HCT116 (cell line): ENCODE measurements around the gene RPRML. TPM values are rescaled to one million over a fixed set of nuclear protein-coding genes. Genes with fewer than 3 reads are reported as not detected.

ENCODE experiments used
- ATAC-seq: fragments of 200-7000 bp; cut with Tn5 transposase; 2 replicates; pipeline ENCODE4 v1.9.1; 2020; ENCODE audit warnings: mild to moderate bottlenecking, moderate library complexity
- BruUV-seq: library from RNA; stranded (reverse); fragments of 400-500 nt; replicated peaks from 2 replicates; lab custom pipeline; 2021; lab: Mats Ljungman, UMichigan
- CTCF ChIA-PET: fragments of 300-600 bp; sonication (Branson Sonifier 250); formaldehyde crosslinking; loops from one replicate; lab custom pipeline; 2021; ENCODE audit warnings: antibody characterized with exemption; lab: Charles Lee
- POLR2A ChIA-PET: fragments of 300-600, 350-600 bp; sonication (Branson Sonifier 250); formaldehyde crosslinking; loops from one replicate; lab custom pipeline; 2021; ENCODE audit warnings: antibody characterized with exemption; lab: Charles Lee
- RAD21 ChIA-PET, 2 experiments: fragments of 300-600 bp; sonication (Branson Sonifier 250); formaldehyde crosslinking; loops; one replicate each; lab custom pipeline; 2023; ENCODE audit warnings: low total read pairs in 2 of 2; ENCODE audit not compliant: uncharacterized antibody in 2 of 2, unreplicated experiment in 2 of 2, low non-redundant PET in 1 of 2; lab: Charles Lee
- DNase-seq: peaks from one replicate; pipeline ENCODE4 v3.0.0-alpha.2; 2010; ENCODE audit warnings: low read depth, low spot score
- H2AFZ ChIP-seq: fragments of 200-600 bp; shearing (Covaris generic), sonication (generic); 2 replicates; pipeline ENCODE4 v1.6.1; 2017; ENCODE audit warnings: low read depth, mixed run types, mixed read lengths, antibody characterized with exemption, low read length; ENCODE audit not compliant: poor library complexity, severe bottlenecking
- H3K27ac ChIP-seq: 2 replicates; pipeline ENCODE4 v1.5.1; 2012; ENCODE audit warnings: low read depth, low read length
- H3K27me3 ChIP-seq: fragments of 200-600 bp; sonication (generic); 2 replicates; pipeline ENCODE4 v1.6.1; 2016; ENCODE audit warnings: mixed run types, low read length, mixed read lengths; ENCODE audit not compliant: insufficient read depth
- H3K36me3 ChIP-seq, 2 experiments: fragments of 200-500 bp in 1 of 2; fragments of 200-600 bp in 1 of 2; sonication (Bioruptor generic) in 1 of 2; sonication (generic) in 1 of 2; 2 replicates each; pipeline versions ENCODE4 v1.5.1 to v1.6.1; 2014 to 2016; ENCODE audit warnings: low read length in 2 of 2, inconsistent platforms in 1 of 2, mixed read lengths in 1 of 2, mixed run types in 1 of 2; ENCODE audit not compliant: insufficient read depth in 2 of 2, control insufficient read depth in 1 of 2
- H3K4me1 ChIP-seq, 2 experiments: fragments of 200-600 bp in 1 of 2; sonication (generic) in 1 of 2; 2 replicates each; pipeline versions ENCODE4 v1.5.1 to v1.6.1; 2012 to 2017; ENCODE audit warnings: low read length in 2 of 2, inconsistent platforms in 1 of 2, mild to moderate bottlenecking in 1 of 2, mixed read lengths in 1 of 2, mixed run types in 1 of 2, moderate library complexity in 1 of 2; ENCODE audit not compliant: insufficient read depth in 2 of 2, control insufficient read depth in 1 of 2
- H3K4me2 ChIP-seq: fragments of 200-600 bp; sonication (generic); 2 replicates; pipeline ENCODE4 v1.6.1; 2017; ENCODE audit warnings: mixed run types, low read length, mixed read lengths
- H3K4me3 ChIP-seq, 2 experiments: fragments of 200-600 bp in 1 of 2; sonication (generic) in 1 of 2; replicated peaks in 1 of 2; 2 replicates each; pipeline ENCODE4 v1.5.1; 2011 to 2016; ENCODE audit warnings: low read length in 2 of 2, control low read depth in 1 of 2, low read depth in 1 of 2, mild to moderate bottlenecking in 1 of 2, mixed read lengths in 1 of 2, mixed run types in 1 of 2
- H3K79me2 ChIP-seq: fragments of 200-600 bp; sonication (generic); 2 replicates; pipeline ENCODE4 v1.6.1; 2017; ENCODE audit warnings: mild to moderate bottlenecking, mixed run types, low read length, moderate library complexity, mixed read lengths; ENCODE audit not compliant: insufficient read depth
- H3K9ac ChIP-seq: fragments of 200-600 bp; sonication (generic); 2 replicates; pipeline ENCODE4 v1.6.1; 2016; ENCODE audit warnings: low read length, mixed read lengths
- H3K9me2 ChIP-seq: fragments of 200-600 bp; sonication (generic), shearing (Covaris generic); 2 replicates; pipeline ENCODE4 v1.6.1; 2017; ENCODE audit warnings: mixed run types, mild to moderate bottlenecking, moderate library complexity; ENCODE audit not compliant: insufficient read depth
- H3K9me3 ChIP-seq, 2 experiments: fragments of 200-500 bp in 1 of 2; fragments of 200-600 bp in 1 of 2; sonication (Bioruptor generic) in 1 of 2; sonication (generic) in 1 of 2; 2 replicates each; pipeline ENCODE4 v1.6.1; 2014 to 2017; ENCODE audit warnings: low read length in 2 of 2, mixed read lengths in 2 of 2, inconsistent platforms in 1 of 2, low read depth in 1 of 2, mild to moderate bottlenecking in 1 of 2, mixed run types in 1 of 2, moderate library complexity in 1 of 2; ENCODE audit not compliant: control insufficient read depth in 1 of 2, insufficient read depth in 1 of 2
- H4K20me1 ChIP-seq: fragments of 200-600 bp; sonication (generic), shearing (Covaris generic); 2 replicates; pipeline ENCODE4 v1.6.1; 2017; ENCODE audit warnings: mixed run types, mild to moderate bottlenecking, moderate library complexity; ENCODE audit not compliant: insufficient read depth
- CBX3 ChIP-seq: IDR thresholded peaks from 2 replicates; pipeline ENCODE4 v1.6.1; 2012; ENCODE audit warnings: low read depth
- CEBPB ChIP-seq: IDR thresholded peaks from 2 replicates; pipeline ENCODE4 v1.6.1; 2012; ENCODE audit warnings: low read depth
- EGR1 ChIP-seq: IDR thresholded peaks from 2 replicates; pipeline ENCODE4 v1.6.1; 2012; ENCODE audit warnings: low read depth
- ELF1 ChIP-seq: IDR thresholded peaks from 2 replicates; pipeline ENCODE4 v1.6.1; 2012; ENCODE audit warnings: low read depth, borderline replicate concordance
- EZH2 ChIP-seq: fragments of 200-600 bp; sonication (generic); IDR thresholded peaks from 2 replicates; pipeline ENCODE4 v1.6.1; 2017; ENCODE audit warnings: antibody characterized with exemption, mixed run types
- EZH2phosphoT487 ChIP-seq: fragments of 200-600 bp; IDR thresholded peaks from 2 replicates; pipeline ENCODE4 v1.6.1; 2018; ENCODE audit warnings: antibody characterized with exemption, borderline replicate concordance
- JUND ChIP-seq: IDR thresholded peaks from 2 replicates; pipeline ENCODE4 v1.6.1; 2012
- POLR2A ChIP-seq: IDR thresholded peaks from 2 replicates; pipeline ENCODE4 v1.7.0; 2011; ENCODE audit warnings: borderline replicate concordance; ENCODE audit not compliant: insufficient read depth, insufficient read length; ENCODE audit errors: extremely low read depth
- RAD21 ChIP-seq: IDR thresholded peaks from 2 replicates; pipeline ENCODE4 v1.6.1; 2012; ENCODE audit warnings: low read depth, mild to moderate bottlenecking
- SRF ChIP-seq: IDR thresholded peaks from 2 replicates; pipeline ENCODE4 v1.6.1; 2012; ENCODE audit warnings: low read depth
- TCF7L2 ChIP-seq: IDR thresholded peaks from 2 replicates; pipeline ENCODE4 v1.7.0; 2011; ENCODE audit warnings: borderline replicate concordance, inconsistent platforms; ENCODE audit not compliant: insufficient read depth, insufficient read length; ENCODE audit errors: extremely low read depth
- ZNF274 ChIP-seq: fragments of 200-500 bp; sonication (Bioruptor generic); IDR thresholded peaks from 2 replicates; pipeline ENCODE4 v1.6.1; 2014; ENCODE audit warnings: mild to moderate bottlenecking, low read depth, low read length, inconsistent platforms
- intact Hi-C: fragments of 100-400 bp; cut with micrococcal nuclease; formaldehyde crosslinking; loops from 2 replicates; pipeline ENCODE4 v1.10.0; 2022
- total RNA-seq: library from RNA; stranded (reverse); gene quantifications from one replicate; pipeline ENCODE4 v1.2.1, GENCODE V29; 2021; ENCODE audit not compliant: unreplicated experiment
- TF ChIP-seq, protein P1 (sequence below), 3 experiments: fragments of 200-600 bp in 1 of 3; sonication (generic) in 1 of 3; IDR thresholded peaks in 2 of 3; conservative IDR thresholded peaks in 1 of 3; 2 replicates each; pipeline ENCODE4 v1.5.1; 2012 to 2017; ENCODE audit warnings: low read depth in 2 of 3, low read length in 2 of 3, antibody characterized with exemption in 1 of 3, borderline replicate concordance in 1 of 3, control low read depth in 1 of 3, mild to moderate bottlenecking in 1 of 3, mixed read lengths in 1 of 3, mixed run types in 1 of 3, moderate library complexity in 1 of 3; ENCODE audit not compliant: insufficient read depth in 1 of 3
- TF ChIP-seq, protein P2 (sequence below): IDR thresholded peaks from 2 replicates; pipeline ENCODE4 v1.6.1; 2011; ENCODE audit warnings: mild to moderate bottlenecking, low read length, moderate library complexity; ENCODE audit not compliant: insufficient replicate concordance; ENCODE audit errors: extremely low read depth
- TF ChIP-seq, protein P3 (sequence below): IDR thresholded peaks from 2 replicates; pipeline ENCODE4 v1.6.1; 2012
- TF ChIP-seq, protein P4 (sequence below): IDR thresholded peaks from 2 replicates; pipeline ENCODE4 v1.6.1; 2012; ENCODE audit warnings: low read depth

The RPRML gene
- total RNA-seq, 1 experiment from 2014 or later, result not detected

DNA sequence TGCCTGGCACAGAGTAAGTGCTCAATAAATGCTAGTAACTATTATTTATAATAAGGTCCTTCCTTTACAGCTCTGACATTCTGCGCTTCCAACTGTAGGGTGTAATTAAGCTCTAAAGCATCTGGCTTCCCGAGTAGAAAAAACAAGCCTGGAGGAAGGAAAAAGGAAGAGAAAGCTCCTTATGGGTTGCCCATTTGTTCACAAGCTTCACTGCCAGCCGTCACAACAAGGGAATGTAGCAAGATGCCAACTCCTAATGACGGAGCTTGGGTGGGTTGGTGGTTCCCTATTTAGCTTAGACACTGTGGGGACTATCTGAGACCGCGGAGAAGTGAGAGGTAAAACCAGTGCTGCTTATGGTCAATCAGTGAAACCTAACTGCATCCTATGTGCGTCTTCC lies 7.3 kb upstream of the RPRML start:
- no TSS peak for BruUV-seq
- Histone ChIP-seq H3K36me3 (no peaks in the 10 kb centered on the region), H3K27me3 (no peaks in the 10 kb centered on the region), H4K20me1 (no peaks in the 10 kb centered on the region), H3K79me2 (no peaks in the 10 kb centered on the region), H3K9me2 (no peaks in the 10 kb centered on the region), H2AFZ (no peak overlapping the region), H3K9me3 (no peaks in the 10 kb centered on the region), H3K27ac (no peak overlapping the region), H3K4me2 (no peak overlapping the region), H3K9ac (no peak overlapping the region), H3K4me3 (no peak overlapping the region), H3K4me1 (no peaks in the 10 kb centered on the region)
- ATAC-seq (no peak), DNase-seq (no peak)
- intact Hi-C loops, result no loop called here
- CTCF ChIA-PET, result interaction anchor here (1.1 kb wide), 1 partner anchor 9 kb away, joined by 5 read pairs; no protein-coding TSS in a partner anchor
- RAD21 ChIA-PET, result no interaction called here
- no peak for TF ChIP-seq ELF1
- TF ChIP-seq, protein P1, sequence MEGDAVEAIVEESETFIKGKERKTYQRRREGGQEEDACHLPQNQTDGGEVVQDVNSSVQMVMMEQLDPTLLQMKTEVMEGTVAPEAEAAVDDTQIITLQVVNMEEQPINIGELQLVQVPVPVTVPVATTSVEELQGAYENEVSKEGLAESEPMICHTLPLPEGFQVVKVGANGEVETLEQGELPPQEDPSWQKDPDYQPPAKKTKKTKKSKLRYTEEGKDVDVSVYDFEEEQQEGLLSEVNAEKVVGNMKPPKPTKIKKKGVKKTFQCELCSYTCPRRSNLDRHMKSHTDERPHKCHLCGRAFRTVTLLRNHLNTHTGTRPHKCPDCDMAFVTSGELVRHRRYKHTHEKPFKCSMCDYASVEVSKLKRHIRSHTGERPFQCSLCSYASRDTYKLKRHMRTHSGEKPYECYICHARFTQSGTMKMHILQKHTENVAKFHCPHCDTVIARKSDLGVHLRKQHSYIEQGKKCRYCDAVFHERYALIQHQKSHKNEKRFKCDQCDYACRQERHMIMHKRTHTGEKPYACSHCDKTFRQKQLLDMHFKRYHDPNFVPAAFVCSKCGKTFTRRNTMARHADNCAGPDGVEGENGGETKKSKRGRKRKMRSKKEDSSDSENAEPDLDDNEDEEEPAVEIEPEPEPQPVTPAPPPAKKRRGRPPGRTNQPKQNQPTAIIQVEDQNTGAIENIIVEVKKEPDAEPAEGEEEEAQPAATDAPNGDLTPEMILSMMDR (IDR thresholded peaks at IDR 0.05 in 2 of 3, conservative IDR thresholded peaks at IDR 0.05 in 1 of 3; ENCODE audit: borderline replicate concordance in 1 of 3, insufficient read depth in 1 of 3, low read depth in 2 of 3, low read length in 2 of 3), result no peak
- no peak for TF ChIP-seq JUND
- TF ChIP-seq CEBPB, result no peak
- TF ChIP-seq SRF, result no peak
- TF ChIP-seq CBX3, result no peak
- TF ChIP-seq EZH2, result no peak
- TF ChIP-seq POLR2A, result no peak
- TF ChIP-seq ZNF274, result no peak
- no peak for TF ChIP-seq TCF7L2
- TF ChIP-seq, protein P2, sequence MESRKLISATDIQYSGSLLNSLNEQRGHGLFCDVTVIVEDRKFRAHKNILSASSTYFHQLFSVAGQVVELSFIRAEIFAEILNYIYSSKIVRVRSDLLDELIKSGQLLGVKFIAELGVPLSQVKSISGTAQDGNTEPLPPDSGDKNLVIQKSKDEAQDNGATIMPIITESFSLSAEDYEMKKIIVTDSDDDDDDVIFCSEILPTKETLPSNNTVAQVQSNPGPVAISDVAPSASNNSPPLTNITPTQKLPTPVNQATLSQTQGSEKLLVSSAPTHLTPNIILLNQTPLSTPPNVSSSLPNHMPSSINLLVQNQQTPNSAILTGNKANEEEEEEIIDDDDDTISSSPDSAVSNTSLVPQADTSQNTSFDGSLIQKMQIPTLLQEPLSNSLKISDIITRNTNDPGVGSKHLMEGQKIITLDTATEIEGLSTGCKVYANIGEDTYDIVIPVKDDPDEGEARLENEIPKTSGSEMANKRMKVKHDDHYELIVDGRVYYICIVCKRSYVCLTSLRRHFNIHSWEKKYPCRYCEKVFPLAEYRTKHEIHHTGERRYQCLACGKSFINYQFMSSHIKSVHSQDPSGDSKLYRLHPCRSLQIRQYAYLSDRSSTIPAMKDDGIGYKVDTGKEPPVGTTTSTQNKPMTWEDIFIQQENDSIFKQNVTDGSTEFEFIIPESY, result no peak
- no peak for TF ChIP-seq RAD21
- no peak for TF ChIP-seq EZH2phosphoT487
- no peak for TF ChIP-seq EGR1
- TF ChIP-seq, protein P3, sequence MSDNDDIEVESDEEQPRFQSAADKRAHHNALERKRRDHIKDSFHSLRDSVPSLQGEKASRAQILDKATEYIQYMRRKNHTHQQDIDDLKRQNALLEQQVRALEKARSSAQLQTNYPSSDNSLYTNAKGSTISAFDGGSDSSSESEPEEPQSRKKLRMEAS, result no peak
- TF ChIP-seq, protein P4, sequence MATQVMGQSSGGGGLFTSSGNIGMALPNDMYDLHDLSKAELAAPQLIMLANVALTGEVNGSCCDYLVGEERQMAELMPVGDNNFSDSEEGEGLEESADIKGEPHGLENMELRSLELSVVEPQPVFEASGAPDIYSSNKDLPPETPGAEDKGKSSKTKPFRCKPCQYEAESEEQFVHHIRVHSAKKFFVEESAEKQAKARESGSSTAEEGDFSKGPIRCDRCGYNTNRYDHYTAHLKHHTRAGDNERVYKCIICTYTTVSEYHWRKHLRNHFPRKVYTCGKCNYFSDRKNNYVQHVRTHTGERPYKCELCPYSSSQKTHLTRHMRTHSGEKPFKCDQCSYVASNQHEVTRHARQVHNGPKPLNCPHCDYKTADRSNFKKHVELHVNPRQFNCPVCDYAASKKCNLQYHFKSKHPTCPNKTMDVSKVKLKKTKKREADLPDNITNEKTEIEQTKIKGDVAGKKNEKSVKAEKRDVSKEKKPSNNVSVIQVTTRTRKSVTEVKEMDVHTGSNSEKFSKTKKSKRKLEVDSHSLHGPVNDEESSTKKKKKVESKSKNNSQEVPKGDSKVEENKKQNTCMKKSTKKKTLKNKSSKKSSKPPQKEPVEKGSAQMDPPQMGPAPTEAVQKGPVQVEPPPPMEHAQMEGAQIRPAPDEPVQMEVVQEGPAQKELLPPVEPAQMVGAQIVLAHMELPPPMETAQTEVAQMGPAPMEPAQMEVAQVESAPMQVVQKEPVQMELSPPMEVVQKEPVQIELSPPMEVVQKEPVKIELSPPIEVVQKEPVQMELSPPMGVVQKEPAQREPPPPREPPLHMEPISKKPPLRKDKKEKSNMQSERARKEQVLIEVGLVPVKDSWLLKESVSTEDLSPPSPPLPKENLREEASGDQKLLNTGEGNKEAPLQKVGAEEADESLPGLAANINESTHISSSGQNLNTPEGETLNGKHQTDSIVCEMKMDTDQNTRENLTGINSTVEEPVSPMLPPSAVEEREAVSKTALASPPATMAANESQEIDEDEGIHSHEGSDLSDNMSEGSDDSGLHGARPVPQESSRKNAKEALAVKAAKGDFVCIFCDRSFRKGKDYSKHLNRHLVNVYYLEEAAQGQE, result no peak
- POLR2A ChIA-PET, result no interaction called here
